DMS 273 treated with DMSO at 0.1 percent for 48 hours (cell line): ENCODE measurements around the gene CEP112.
"Not testable (repeated sequence)": the region's sequence is repeated elsewhere in the genome, so short reads cannot be mapped to it uniquely, and the experiment has no call there.

ENCODE experiments used
- DNase-seq: peaks from one replicate; lab custom pipeline; 2025; lab: John Stamatoyannopoulos, UW

The CEP112 gene

DNA sequence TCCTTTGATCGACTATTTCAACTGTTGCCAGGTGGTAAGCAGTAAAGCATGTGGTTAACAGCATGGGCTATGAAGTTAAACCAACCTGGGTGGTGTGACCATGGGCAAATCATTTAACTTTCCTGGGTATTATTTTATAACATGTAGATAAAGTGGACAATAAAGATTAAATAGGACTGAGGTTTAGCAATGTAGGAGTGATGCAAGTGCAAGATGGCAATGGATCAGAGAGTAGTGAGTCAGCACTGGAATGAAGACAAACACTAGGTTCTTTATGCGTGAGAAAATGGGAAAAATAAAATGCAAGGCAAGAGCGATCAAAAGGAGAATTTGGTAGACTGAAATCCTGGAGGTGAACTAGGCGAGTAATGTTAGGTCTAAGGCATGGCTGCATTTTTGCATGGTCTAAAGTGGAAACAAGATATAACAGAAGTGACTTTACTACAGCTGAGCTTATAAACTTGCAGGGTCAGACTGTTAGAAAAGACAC is 408.0 kb downstream of the CEP112 start:
- DNase-seq = no peak

- DNase-seq = not testable (repeated sequence)
Measured at GRCh38 chr17:65782104-65782706, 409.7 kb downstream of the CEP112 start.

GRCh38 chr17:65780111-65780510 is 411.8 kb downstream of the CEP112 start:
- DNase-seq = no peak

GRCh38 chr17:65776890-65777289 is 415.0 kb downstream of the CEP112 start:
- DNase-seq = no peak

GRCh38 chr17:65774787-65775186 is 417.1 kb downstream of the CEP112 start:
- DNase-seq = no peak

GRCh38 chr17:65772989-65773388 is 418.9 kb downstream of the CEP112 start:
- no peak for DNase-seq

- no peak for DNase-seq
Measured at GRCh38 chr17:65771704-65772103, 420.2 kb downstream of the CEP112 start.

GRCh38 chr17:65763786-65764185 is 428.1 kb downstream of the CEP112 start:
- no peak for DNase-seq

DNA sequence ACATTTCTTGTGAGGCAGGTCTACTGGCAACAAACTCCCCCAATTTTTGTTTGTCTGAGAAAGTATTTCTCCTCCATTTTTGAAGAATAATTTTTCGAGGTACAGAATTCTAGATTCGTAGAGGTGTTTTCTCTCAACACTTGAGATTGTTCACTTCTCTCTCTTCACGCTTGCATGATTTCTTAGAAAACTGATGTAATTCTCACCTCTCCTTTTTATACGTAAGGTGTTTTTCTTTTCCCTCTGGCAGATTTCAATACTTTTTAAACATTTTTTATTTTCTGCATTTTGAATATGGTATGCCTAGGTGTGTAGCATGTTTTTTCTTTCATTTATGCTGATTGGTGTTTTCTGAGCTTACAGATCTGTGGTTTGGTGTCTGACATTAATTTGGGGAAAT is 429.0 kb downstream of the CEP112 start:
- no peak for DNase-seq

DNA sequence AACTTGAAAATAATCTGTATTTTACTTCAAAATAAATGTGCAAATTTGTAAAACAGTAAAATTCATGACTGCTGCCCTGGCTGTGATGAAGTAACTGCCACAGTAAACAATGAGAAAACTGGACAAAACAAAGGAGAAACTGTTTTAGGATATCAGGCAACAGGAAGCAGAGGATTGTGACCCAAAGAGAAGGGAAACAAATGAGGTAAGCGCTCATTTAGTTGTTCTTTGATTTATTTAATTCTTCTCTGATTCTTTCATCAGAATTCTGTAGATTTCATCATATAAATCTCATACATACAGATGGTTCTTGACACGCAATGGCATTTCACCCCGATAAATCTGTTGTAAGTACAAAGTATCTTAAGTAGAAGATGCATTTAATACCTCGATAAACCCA is 432.4 kb downstream of the CEP112 start:
- DNase-seq = no peak

DNA sequence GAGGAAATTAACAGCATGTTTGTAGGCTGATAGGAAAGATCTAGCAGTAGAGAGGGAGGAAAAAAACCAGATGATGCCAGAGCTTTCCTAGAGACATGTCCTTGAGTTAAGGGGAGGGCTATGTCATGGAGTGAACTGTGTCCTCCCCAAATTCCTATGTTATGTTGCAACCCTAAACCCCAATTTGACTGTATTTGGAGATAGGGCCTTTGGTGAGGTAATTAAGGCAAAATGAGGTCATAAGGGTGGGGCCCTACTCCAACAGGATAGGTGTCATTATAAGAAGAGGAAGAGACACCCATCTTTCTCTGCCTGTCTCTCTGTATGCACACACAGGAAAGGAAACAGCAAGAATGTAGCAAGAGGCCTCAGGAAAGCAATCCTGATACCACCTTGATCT is 435.2 kb downstream of the CEP112 start:
- no peak for DNase-seq

DNA sequence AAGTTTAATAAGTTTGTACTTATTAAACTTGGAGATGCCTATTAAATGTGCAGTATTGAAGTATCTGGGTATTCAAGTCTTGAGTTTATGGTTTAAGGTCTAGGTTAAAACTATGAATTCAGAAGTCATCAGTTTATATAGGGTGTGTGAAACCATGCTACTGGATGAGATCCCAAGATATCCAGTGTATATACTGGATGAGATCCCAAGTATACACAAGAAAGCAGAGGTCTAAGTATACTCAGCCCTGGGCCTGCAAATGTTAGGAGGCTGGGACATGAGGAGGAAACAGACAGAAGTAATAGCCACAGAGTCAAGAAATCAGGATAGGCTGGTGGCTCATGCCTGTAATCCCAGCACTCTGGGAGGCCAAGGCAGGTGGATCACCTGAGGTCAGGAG is 436.1 kb downstream of the CEP112 start:
- DNase-seq = no peak

GRCh38 chr17:65754630-65755029 is 437.3 kb downstream of the CEP112 start:
- no peak for DNase-seq

DNA sequence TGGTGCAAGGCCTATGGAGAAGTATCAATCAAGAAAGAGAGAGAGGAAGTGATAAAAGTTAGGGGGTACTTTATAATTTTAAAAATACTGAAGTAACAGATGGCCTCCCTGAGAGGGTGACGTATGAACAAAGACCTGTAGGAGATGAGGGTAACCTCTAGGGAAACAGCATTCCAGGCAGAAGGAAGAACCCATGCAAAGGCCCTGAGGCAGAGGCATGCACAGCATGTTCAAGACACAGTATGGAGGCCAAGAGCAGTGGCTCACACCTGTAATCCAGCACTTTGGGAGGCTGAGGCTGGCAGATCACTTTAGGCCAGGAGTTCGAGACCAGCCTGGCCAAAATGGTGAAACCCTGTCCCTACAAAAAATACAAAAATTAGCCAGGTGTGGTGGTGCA is 437.9 kb downstream of the CEP112 start:
- DNase-seq = no peak

DNA sequence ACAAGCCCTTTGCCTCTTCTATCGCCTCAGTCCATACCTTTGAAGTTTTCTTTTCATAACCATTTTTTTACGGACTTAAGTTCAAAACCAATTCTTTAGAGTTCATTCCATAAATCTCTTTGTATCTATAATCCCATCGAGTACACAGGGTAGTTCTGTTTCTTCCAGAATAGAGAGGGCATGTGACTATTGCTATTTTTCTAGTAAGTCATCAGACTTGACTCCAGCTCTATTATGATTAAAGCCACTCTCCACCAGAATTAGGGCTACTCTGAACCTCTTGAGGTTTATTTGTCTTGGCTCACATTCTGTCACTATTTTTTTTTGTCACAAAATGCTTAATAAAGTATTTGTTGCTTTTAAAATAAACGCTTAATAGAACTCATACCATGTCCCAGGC is 438.6 kb downstream of the CEP112 start:
- no peak for DNase-seq

DNA sequence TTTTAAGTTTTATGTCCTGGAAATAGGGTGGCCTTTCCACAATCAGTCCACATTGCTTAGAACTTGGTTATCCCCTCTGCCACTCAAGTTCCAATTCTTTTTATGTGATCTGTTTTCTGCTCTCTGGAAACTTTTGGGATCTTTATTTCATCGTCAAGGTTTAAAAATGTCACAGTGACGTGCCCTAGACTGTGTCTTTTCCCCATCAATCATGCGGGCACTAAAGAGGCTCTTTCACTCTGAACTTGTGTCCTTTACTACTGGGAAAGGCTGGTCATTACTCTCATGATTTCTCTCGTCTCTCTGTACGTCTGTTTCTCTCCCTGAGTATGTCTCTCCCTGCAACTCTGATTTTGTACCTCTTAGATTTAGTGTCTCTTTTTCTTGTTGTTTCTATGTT is 440.7 kb downstream of the CEP112 start:
- DNase-seq = no peak

GRCh38 chr17:65750631-65751115 is 441.3 kb downstream of the CEP112 start:
- peak; percentile 46 for DNase-seq

GRCh38 chr17:65750166-65750565 is 441.8 kb downstream of the CEP112 start:
- no peak for DNase-seq

DNA sequence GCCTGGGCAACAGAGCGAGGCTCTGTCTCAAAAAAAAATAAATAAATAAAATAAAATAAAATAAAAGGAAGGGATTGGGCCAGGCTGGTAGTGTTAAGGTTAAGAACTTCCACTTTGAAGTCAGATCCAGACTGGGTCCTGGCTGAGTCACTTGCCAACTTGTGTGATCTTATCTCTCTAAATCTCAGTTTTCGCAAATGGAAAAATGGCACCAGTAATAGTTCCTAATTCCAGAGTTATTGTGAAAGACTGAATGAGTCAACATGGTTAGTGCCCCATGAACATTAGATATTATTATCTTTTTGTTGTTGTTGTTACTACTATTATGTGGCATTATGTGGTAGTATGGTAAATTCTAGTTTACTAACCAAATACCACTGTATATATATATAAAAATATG is 442.5 kb downstream of the CEP112 start:
- DNase-seq = no peak

- no peak for DNase-seq
Measured at GRCh38 chr17:65745241-65745640, 446.7 kb downstream of the CEP112 start.

- DNase-seq = no peak
Measured at GRCh38 chr17:65743308-65743655, 448.7 kb downstream of the CEP112 start.

DNA sequence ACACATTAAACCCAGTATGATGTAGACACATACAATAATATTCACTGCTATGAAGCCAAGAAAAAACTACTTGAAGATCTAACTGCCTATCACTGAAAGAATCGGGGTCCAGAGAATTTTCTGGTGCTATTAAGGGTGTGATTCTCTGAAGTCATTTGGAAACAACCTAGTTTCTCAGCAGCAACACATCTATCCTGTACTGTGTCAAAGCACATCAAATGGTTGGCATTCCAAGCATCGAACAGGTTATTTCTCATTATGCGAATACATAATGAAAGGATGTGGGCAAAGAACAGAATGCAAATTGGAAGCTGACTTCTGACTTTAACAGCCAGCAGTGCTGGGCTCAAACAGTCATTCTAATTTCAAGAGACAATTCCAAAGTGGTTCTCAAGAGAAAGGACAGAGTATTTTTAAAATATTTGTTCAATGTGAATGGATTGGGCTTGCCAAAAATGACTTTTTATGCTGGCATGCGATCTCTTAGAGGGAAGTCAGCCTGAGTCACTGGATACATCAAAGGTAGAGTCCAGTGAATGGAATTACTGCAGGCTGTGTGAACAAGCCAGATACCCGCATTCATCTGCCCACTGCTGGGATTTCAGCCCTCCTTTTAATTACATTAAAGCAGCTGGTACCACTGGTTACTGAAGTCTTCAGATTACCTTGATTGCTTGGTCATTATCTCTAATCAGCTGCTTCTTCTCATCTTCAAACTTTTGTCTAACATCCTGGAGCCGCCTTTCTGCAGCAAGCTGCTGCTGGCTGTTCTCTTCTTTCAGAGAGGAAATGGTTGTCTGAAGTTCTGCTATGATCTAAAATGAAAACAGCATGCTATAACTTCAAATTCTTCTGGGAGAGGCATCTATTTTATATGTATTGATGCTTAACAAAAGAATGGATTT is 449.3 kb downstream of the CEP112 start:
- no peak for DNase-seq

DNA sequence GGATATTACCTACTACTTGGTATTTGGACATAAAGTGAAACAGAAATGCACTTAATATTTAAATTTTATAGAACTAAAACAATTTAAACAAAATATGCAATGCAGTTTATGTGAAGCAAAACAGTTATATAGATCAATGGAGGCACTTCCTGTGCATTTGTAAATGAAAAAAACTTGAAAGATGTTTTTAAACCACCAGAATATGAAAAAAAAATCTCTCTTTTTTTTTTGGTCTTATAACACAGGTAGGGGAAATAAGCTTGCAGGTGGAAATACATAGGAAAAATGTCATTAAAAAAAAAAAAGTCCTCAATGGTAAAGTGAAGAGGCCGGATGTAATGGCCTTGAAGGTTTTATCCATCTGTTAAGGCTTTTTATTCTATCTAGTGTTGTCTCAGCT is 450.2 kb downstream of the CEP112 start:
- DNase-seq = no peak
